Osteoblast (primary cell): Measurements from ENCODE around the gene TMPRSS5. TPM values are rescaled to one million over a fixed set of nuclear protein-coding genes. Genes with fewer than 3 reads are reported as not detected.
A peak's percentile ranks its signal among the peaks of the same experiment; 100 is the strongest.

ENCODE experiments used
- DNase-seq: peaks from one replicate; pipeline ENCODE4 v3.0.0; 2011; ENCODE audit warnings: low spot score, mixed read lengths; ENCODE audit not compliant: insufficient read length; ENCODE audit errors: missing footprints
- H2AFZ ChIP-seq: 2 replicates; pipeline ENCODE4 v1.6.0; 2011; ENCODE audit warnings: mild to moderate bottlenecking, low read length
- H3K27ac ChIP-seq: 2 replicates; pipeline ENCODE4 v1.5.1; 2011; ENCODE audit warnings: mild to moderate bottlenecking, low read depth, low read length, moderate library complexity
- H3K27me3 ChIP-seq: 2 replicates; pipeline ENCODE4 v1.6.0; 2012; ENCODE audit warnings: mild to moderate bottlenecking, control low read depth, inconsistent platforms, low read length, moderate library complexity; ENCODE audit not compliant: insufficient read depth
- H3K36me3 ChIP-seq: 2 replicates; pipeline ENCODE4 v1.5.1; 2011; ENCODE audit warnings: mild to moderate bottlenecking, low read length, control low read depth, moderate library complexity; ENCODE audit not compliant: insufficient read depth
- H3K4me1 ChIP-seq: 2 replicates; pipeline ENCODE4 v1.5.1; 2011; ENCODE audit warnings: mild to moderate bottlenecking, low read length, control low read depth, moderate library complexity; ENCODE audit not compliant: insufficient read depth
- H3K4me2 ChIP-seq: 2 replicates; pipeline ENCODE4 v1.6.0; 2011; ENCODE audit warnings: mild to moderate bottlenecking, low read length; ENCODE audit not compliant: insufficient read depth
- H3K4me3 ChIP-seq: fragments of 200-600 bp; sonication (generic); 3 replicates; pipeline ENCODE4 v1.5.1; 2012; ENCODE audit warnings: mild to moderate bottlenecking, low read length, inconsistent platforms; ENCODE audit not compliant: insufficient read depth
- H3K79me2 ChIP-seq: 2 replicates; pipeline ENCODE4 v1.6.0; 2012; ENCODE audit warnings: mild to moderate bottlenecking, low read length, control low read depth, inconsistent platforms; ENCODE audit not compliant: insufficient read depth
- H3K9me3 ChIP-seq: 2 replicates; pipeline ENCODE4 v1.5.1; 2011; ENCODE audit warnings: low read depth, low read length, control low read depth
- H4K20me1 ChIP-seq: 2 replicates; pipeline ENCODE4 v1.6.0; 2012; ENCODE audit warnings: mild to moderate bottlenecking, low read length, control low read depth; ENCODE audit not compliant: insufficient read depth
- total RNA-seq: library from RNA; depleted of rRNA; stranded (reverse); fragments of >200 nt; gene quantifications from 2 replicates; pipeline ENCODE4 v1.2.3, GENCODE V29; 2012
- TF ChIP-seq, protein P1 (sequence below): IDR thresholded peaks from 2 replicates; pipeline ENCODE4 v1.5.1; 2011; ENCODE audit warnings: mild to moderate bottlenecking, low read depth, low read length, moderate library complexity; ENCODE audit errors: extremely low read depth

The TMPRSS5 gene
- total RNA-seq, 1 donor, result 0.36 TPM

DNA sequence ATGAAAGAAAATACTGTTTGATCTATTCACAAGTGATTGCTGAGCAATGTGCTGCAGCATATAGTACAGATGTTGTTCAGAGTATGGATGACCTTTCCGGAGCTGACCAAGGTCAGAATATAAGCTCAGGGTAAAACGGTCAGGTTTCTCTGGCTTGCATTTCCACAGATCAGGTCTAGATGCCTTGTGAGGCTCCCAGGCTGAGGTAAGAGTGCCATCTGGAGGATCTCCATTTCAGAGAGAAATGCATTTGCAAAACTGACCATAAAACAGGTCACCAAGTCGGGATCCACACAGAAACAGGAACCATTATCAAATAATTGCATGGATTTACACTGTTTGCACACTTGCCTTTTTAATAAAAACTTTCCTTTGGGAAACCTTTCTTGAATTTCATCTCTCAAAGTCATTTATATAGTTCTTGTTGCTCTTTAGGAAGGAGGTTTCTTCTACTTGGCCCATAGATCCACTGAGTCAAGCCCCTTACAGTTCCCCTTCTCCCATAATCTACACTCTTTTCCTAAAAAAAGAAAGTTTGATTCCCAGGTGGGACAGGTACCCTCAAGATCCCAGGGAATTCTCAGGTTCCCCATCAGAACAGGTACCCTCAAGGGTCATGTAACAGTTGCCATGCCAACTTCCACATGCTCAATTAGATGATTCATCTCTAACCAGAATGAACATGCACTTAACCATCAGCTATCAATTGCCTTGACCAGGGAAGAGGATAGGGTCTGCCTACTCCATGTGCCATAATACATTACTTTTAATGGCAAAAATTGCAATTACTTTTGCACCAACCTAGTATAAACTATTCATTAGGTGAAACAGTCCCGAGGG lies 25.0 kb upstream of the TMPRSS5 start:
- Histone ChIP-seq H3K4me3 (no peak overlapping the region), H3K36me3 (peaks cover 7% of the 10 kb centered on the region), H3K4me1 (peaks cover 27% of the 10 kb centered on the region), H3K79me2 (no peaks in the 10 kb centered on the region), H3K9me3 (no peaks in the 10 kb centered on the region), H4K20me1 (no peaks in the 10 kb centered on the region), H3K4me2 (no peak overlapping the region), H3K27ac (no peak overlapping the region), H2AFZ (no peak overlapping the region), H3K27me3 (no peaks in the 10 kb centered on the region)
- TF ChIP-seq, protein P1, sequence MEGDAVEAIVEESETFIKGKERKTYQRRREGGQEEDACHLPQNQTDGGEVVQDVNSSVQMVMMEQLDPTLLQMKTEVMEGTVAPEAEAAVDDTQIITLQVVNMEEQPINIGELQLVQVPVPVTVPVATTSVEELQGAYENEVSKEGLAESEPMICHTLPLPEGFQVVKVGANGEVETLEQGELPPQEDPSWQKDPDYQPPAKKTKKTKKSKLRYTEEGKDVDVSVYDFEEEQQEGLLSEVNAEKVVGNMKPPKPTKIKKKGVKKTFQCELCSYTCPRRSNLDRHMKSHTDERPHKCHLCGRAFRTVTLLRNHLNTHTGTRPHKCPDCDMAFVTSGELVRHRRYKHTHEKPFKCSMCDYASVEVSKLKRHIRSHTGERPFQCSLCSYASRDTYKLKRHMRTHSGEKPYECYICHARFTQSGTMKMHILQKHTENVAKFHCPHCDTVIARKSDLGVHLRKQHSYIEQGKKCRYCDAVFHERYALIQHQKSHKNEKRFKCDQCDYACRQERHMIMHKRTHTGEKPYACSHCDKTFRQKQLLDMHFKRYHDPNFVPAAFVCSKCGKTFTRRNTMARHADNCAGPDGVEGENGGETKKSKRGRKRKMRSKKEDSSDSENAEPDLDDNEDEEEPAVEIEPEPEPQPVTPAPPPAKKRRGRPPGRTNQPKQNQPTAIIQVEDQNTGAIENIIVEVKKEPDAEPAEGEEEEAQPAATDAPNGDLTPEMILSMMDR, result peak; percentile 90
- DNase-seq, result peak; percentile 66

DNA sequence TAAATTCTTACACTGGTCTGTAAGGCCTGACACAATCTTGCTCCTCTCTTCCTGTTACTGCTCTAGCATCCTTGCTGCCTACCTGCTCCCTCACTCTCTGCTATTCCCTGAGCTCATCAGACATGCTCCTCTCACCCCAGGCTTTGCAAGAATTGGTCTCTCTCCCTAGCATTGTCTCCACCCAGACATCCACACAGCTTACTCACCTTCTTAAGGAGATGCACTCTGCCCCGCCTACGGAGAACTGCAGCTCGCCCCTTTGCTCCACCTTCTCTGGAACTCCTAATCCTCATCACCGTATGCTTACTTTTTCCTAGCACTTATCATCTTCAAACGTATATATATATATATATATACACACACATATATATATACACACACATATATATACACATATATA lies 23.3 kb upstream of the TMPRSS5 start:
- Histone ChIP-seq H3K4me3 (no peak overlapping the region), H3K79me2 (no peaks in the 10 kb centered on the region), H3K9me3 (no peaks in the 10 kb centered on the region), H3K4me1 (peaks cover 32% of the 10 kb centered on the region), H4K20me1 (no peaks in the 10 kb centered on the region), H2AFZ (no peak overlapping the region), H3K27me3 (no peaks in the 10 kb centered on the region), H3K36me3 (peaks cover 7% of the 10 kb centered on the region), H3K4me2 (no peak overlapping the region), H3K27ac (no peak overlapping the region)
- TF ChIP-seq, protein P1, result no peak
- peak; percentile 38 for DNase-seq

DNA sequence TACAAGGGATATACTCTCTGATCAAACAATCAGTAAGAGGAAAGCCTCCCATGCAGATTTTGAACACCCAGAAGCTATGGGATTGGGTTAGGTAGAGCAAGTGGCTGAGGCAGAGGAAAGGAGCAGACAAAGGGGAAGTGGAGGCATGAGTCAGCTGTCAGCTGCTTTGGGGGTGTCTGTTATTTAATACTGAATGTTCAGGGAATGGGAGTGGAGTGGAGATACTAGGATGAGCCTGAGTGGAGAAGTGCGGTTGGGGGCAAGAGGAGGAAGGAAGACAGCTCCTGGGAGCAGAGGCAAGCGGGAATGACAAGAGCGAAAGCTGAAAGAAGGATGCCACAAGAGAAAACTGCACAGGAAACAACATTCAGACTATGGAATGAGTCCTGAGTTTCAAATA lies 22.7 kb upstream of the TMPRSS5 start:
- Histone ChIP-seq H3K4me1 (peaks cover 32% of the 10 kb centered on the region), H2AFZ (no peak overlapping the region), H3K4me3 (no peak overlapping the region), H3K9me3 (no peaks in the 10 kb centered on the region), H3K27ac (no peak overlapping the region), H3K4me2 (no peak overlapping the region), H4K20me1 (no peaks in the 10 kb centered on the region), H3K79me2 (no peaks in the 10 kb centered on the region), H3K36me3 (peaks cover 6% of the 10 kb centered on the region), H3K27me3 (no peaks in the 10 kb centered on the region)
- TF ChIP-seq, protein P1, result no peak
- peak; percentile 32 for DNase-seq

DNA sequence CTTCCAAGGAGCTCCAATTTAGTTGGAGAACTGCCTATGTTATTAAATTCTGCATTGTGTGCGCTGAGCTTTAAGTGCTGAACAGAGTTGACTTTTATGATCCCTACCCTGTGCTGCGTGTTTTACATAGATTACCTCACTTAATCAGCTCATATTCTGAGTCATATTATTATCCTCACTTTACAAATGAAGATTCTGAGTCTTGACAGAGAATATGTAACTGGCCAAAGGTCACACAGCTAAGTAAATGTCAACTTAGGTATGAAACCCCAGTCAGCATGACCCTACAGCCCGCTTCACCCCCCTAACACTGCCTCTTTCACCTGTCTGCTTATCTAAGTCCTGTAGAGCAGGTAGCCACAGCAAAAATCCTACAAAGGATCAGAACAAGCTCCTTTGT lies 19.8 kb upstream of the TMPRSS5 start:
- Histone ChIP-seq H3K27ac (no peak overlapping the region), H3K4me3 (no peak overlapping the region), H4K20me1 (no peaks in the 10 kb centered on the region), H3K36me3 (no peaks in the 10 kb centered on the region), H3K4me1 (peaks cover 26% of the 10 kb centered on the region), H3K9me3 (no peaks in the 10 kb centered on the region), H3K27me3 (no peaks in the 10 kb centered on the region), H2AFZ (no peak overlapping the region), H3K79me2 (no peaks in the 10 kb centered on the region), H3K4me2 (no peak overlapping the region)
- TF ChIP-seq, protein P1, result no peak
- DNase-seq, result no peak
